Amygdala (tissue), 56 donors: Measurements from ENCODE around the gene SIPA1L3.

Source experiments
- DNase-seq, 56 donors: peaks; one replicate each; lab custom pipeline; 2025; lab: John Stamatoyannopoulos, UW

The SIPA1L3 gene

GRCh38 chr19:38134540-38135149, 227.6 kb downstream of the SIPA1L3 start:
- DNase-seq: peak in 4 of 56 donors; percentile 2 to 30 (median 12)

GRCh38 chr19:38135150-38135998, 228.4 kb downstream of the SIPA1L3 start:
- DNase-seq: no peak

GRCh38 chr19:38139122-38139521, 232.1 kb downstream of the SIPA1L3 start:
- no peak for DNase-seq

GRCh38 chr19:38141108-38141507, 234.1 kb downstream of the SIPA1L3 start:
- DNase-seq: no peak

GRCh38 chr19:38142176-38143035, 235.4 kb downstream of the SIPA1L3 start:
- peak in 52 of 56 donors; percentile 5 to 85 (median 55) for DNase-seq

GRCh38 chr19:38143847-38144246, 236.8 kb downstream of the SIPA1L3 start:
- no peak for DNase-seq

GRCh38 chr19:38144667-38145066, 237.7 kb downstream of the SIPA1L3 start:
- no peak for DNase-seq

DNA sequence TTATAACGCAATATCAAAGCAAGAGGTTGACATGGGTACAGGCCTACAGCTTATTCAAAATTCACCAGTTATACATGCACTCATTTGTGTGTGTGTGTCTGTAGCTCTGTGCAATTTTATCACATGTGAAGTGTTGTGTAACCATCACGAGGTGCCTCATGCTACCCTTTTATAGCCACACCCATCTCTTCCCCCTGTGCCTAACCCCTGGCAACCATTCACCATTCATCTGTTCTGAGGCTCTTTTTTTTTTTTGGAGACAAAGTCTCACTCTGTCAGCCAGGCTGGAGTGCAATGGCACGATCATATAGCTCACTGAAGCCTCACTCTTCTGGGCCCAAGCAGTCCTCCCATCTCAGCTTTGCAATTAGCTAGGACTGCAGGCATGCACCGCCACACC, 238.6 kb downstream of the SIPA1L3 start:
- DNase-seq: peak in 4 of 56 donors; percentile 9 to 41 (median 20)

- no peak for DNase-seq
Observed at GRCh38 chr19:38148337-38148736, 241.3 kb downstream of the SIPA1L3 start.

DNA sequence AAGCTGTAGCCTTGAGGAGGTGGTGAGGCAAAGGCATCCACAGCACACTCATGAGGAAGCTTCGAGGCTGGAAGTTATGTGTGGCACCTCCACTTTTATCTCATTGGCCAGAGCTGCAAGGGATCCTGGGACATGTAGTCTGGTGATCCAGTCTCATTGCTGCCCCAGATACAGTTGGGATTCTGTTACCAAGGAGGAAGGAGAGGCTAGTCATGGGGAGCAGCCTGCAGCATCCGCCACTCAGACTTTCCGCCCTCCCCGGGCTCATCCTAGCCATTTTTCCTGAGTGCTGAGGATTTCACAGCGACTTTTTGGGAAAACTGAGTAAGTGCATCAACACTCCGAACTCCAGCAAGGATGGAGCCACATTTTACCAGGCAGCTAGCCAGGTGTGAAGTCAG, 242.7 kb downstream of the SIPA1L3 start:
- no peak for DNase-seq

GRCh38 chr19:38151242-38151641, 244.2 kb downstream of the SIPA1L3 start:
- no peak for DNase-seq

- peak in 5 of 56 donors; percentile 10 to 33 (median 13) for DNase-seq
Observed at GRCh38 chr19:38152461-38153379, 245.7 kb downstream of the SIPA1L3 start.

DNA sequence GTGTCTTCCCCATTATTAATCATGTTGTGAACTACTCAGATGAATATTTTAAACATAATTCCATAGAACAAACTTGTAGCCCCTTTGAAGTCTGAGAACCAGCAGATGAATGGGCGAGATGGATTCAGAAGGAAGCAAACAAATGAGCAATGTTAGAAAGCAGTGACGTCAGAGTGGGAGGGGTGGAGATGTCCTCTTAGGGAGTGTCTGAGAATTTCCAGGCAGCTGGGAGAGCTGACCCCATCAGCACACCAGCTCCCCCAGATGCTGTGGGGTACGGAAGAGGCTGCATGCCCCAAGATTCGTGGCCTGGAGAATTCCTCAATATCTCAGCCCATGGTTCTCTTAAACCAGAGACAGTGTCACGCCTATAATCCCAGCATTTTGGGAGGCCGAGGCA, 248.4 kb downstream of the SIPA1L3 start:
- peak in 23 of 56 donors; percentile 7 to 68 (median 30) for DNase-seq

GRCh38 chr19:38158730-38159129, 251.7 kb downstream of the SIPA1L3 start:
- no peak for DNase-seq

DNA sequence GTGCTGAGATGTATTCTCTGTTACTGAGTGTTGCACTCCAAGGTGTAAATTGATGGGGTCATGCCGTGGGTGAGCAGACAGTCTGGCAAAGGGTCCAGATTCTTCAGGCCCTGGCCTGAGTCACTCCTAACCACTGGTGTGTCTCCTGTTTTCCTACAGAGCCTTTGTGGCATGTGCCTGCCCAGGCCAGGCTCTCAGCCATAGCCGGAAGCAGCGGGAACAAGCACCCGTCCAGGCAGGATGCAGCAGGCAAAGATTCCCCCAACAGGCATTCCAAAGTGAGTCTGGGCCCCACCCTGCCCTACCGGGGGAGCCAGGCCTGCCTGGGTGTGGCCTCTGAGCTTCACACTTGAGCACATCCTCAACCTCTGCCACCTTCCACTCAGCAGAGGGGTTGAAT, 255.1 kb downstream of the SIPA1L3 start:
- no peak for DNase-seq

DNA sequence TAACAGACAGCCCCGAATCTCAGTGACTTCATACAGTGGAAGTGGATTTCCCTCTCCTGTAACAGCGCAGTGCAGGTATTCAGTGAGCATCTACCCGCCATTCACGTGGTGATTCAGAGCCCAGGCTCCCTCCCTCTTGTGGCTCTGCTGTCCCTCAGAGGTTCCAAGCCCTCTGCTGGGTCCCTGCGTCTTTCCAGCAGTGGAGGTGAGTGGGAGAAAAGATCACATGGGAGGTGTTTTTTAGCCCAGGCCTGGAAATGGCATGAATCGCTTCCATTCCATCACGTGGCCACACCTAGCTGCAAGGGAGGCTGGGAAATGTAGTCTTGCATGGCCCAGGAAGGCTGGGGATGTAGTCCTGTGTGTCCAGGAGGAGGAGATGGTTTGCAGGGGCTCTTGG, 255.6 kb downstream of the SIPA1L3 start:
- DNase-seq: no peak

- DNase-seq: no peak
Observed at GRCh38 chr19:38163419-38164290, 256.6 kb downstream of the SIPA1L3 start.

- DNase-seq: no peak
Observed at GRCh38 chr19:38164526-38164925, 257.5 kb downstream of the SIPA1L3 start.

DNA sequence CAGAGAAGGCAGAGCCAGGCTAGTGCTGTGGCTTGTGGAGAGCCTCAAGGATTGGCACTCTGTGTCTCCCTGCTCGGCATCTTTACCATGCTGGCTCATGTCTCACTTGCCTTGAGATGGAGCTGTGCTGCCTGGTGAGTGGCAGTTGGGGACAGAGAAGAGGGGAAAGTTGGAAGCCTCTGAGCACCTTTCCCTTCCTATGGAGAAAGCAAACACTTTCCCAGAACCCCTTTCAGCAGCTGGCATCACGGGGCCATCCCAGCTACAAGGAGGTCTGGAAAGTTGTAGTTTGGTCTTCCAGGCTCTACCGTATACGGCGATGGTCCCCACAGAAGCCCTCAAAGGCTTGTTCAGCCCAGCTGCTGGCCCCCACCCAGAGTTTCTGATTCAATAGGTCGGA, 258.3 kb downstream of the SIPA1L3 start:
- no peak for DNase-seq
